Tibial nerve (tissue), 4 donors: Measurements from ENCODE around the gene CACHD1.
"Not testable (repeated sequence)": the region's sequence is repeated elsewhere in the genome, so short reads cannot be mapped to it uniquely, and the experiment has no call there.

ENCODE experiments used
- EP300 ChIP-seq, 2 donors: sonication (generic); formaldehyde crosslinking; IDR thresholded peaks; one replicate each; pipeline ENCODE4 v1.6.1; 2017; ENCODE audit warnings: antibody characterized with exemption in 2 of 2, mild to moderate bottlenecking in 1 of 2
- TF ChIP-seq, protein P1 (sequence below), 5 experiments: fragments of 200-600 bp in 3 of 5; fragments of 450-650 bp in 2 of 5; sonication (generic) in 3 of 5; IDR thresholded peaks; one replicate each; pipeline ENCODE4 v1.5.1; 2016 to 2019; ENCODE audit warnings: antibody characterized with exemption in 5 of 5, mild to moderate bottlenecking in 3 of 5, moderate library complexity in 2 of 5

DNA sequence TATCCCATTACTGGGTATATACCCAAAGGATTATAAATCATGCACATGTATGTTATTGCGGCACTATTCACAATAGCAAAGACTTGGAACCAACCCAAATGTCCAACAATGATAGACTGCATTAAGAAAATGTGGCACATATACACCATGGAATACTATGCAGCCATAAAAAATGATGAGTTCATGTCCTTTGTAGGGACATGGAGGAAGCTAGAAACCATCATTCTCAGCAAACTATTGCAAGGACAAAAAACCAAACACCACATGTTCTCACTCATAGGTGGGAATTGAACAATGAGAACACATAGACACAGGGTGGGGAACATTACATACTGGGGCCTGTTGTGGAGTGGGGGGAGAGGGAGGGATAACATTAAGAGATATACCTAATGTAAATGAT, 270.8 kb downstream of the CACHD1 start:
- TF ChIP-seq, protein P1, sequence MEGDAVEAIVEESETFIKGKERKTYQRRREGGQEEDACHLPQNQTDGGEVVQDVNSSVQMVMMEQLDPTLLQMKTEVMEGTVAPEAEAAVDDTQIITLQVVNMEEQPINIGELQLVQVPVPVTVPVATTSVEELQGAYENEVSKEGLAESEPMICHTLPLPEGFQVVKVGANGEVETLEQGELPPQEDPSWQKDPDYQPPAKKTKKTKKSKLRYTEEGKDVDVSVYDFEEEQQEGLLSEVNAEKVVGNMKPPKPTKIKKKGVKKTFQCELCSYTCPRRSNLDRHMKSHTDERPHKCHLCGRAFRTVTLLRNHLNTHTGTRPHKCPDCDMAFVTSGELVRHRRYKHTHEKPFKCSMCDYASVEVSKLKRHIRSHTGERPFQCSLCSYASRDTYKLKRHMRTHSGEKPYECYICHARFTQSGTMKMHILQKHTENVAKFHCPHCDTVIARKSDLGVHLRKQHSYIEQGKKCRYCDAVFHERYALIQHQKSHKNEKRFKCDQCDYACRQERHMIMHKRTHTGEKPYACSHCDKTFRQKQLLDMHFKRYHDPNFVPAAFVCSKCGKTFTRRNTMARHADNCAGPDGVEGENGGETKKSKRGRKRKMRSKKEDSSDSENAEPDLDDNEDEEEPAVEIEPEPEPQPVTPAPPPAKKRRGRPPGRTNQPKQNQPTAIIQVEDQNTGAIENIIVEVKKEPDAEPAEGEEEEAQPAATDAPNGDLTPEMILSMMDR (IDR thresholded peaks at IDR 0.05), result not testable (repeated sequence)
- TF ChIP-seq EP300 (IDR thresholded peaks at IDR 0.05), result not testable (repeated sequence)
